Caco-2 (cell line): Measurements from ENCODE around the gene ANKRD53. TPM values are rescaled to one million over a fixed set of nuclear protein-coding genes. Genes with fewer than 3 reads are reported as not detected.
"Not testable (repeated sequence)": the region's sequence is repeated elsewhere in the genome, so short reads cannot be mapped to it uniquely, and the experiment has no call there.

ENCODE experiments used
- BruUV-seq: library from RNA; stranded (reverse); fragments of 400-500 nt; replicated peaks from 2 replicates; lab custom pipeline; 2021; lab: Mats Ljungman, UMichigan
- CTCF ChIA-PET: fragments of 300-600 bp; sonication (Branson Sonifier 250); formaldehyde crosslinking; loops from one replicate; lab custom pipeline; 2022; ENCODE audit warnings: antibody characterized with exemption; lab: Charles Lee
- POLR2A ChIA-PET: fragments of 300-600 bp; sonication (Branson Sonifier 250); formaldehyde crosslinking; loops from one replicate; lab custom pipeline; 2022; ENCODE audit warnings: antibody characterized with exemption; lab: Charles Lee
- DNase-seq, 2 experiments: peaks; one replicate each; pipeline versions ENCODE4 v3.0.0 to v3.0.0-alpha.2; 2020 to 2022
- H3K27me3 ChIP-seq: replicated peaks from 2 replicates; pipeline ENCODE4 v1.6.0; 2011; ENCODE audit warnings: low read length; ENCODE audit not compliant: control insufficient read depth, insufficient read depth
- H3K36me3 ChIP-seq: 2 replicates; pipeline ENCODE4 v1.5.1; 2011; ENCODE audit warnings: low read length; ENCODE audit not compliant: control insufficient read depth, insufficient read depth
- H3K4me1 ChIP-seq: fragments of 250-450 bp; sonication (Bioruptor Pico); 2 replicates; pipeline ENCODE4 v1.5.1; 2020; ENCODE audit warnings: mild to moderate bottlenecking
- H3K4me3 ChIP-seq: 2 replicates; pipeline ENCODE4 v1.5.1; 2011; ENCODE audit warnings: low read depth, mild to moderate bottlenecking, control low read depth, low read length
- H3K9me3 ChIP-seq: fragments of 250-450 bp; sonication (Bioruptor Pico); 2 replicates; pipeline ENCODE4 v1.5.1; 2020; ENCODE audit warnings: mild to moderate bottlenecking, moderate library complexity
- H3K27ac Mint-ChIP-seq: one replicate; pipeline ENCODE4 v1.8.0; 2022; ENCODE audit warnings: mixed read lengths; ENCODE audit not compliant: unreplicated experiment
- H3K27me3 Mint-ChIP-seq: one replicate; pipeline ENCODE4 v1.8.0; 2022; ENCODE audit warnings: mixed read lengths; ENCODE audit not compliant: insufficient read depth, unreplicated experiment
- H3K36me3 Mint-ChIP-seq: one replicate; pipeline ENCODE4 v1.8.0; 2022; ENCODE audit warnings: mild to moderate bottlenecking, mixed read lengths; ENCODE audit not compliant: insufficient read depth, unreplicated experiment
- H3K4me1 Mint-ChIP-seq: one replicate; pipeline ENCODE4 v1.8.0; 2022; ENCODE audit warnings: low read depth, mixed read lengths; ENCODE audit not compliant: unreplicated experiment
- H3K4me3 Mint-ChIP-seq: one replicate; pipeline ENCODE4 v1.8.0; 2022; ENCODE audit warnings: mild to moderate bottlenecking, moderate library complexity, mixed read lengths; ENCODE audit not compliant: unreplicated experiment
- H3K9me3 Mint-ChIP-seq: one replicate; pipeline ENCODE4 v1.8.0; 2022; ENCODE audit warnings: mixed read lengths; ENCODE audit not compliant: unreplicated experiment
- CTCF ChIP-seq, 2 experiments: fragments of 200-600 bp in 1 of 2; IDR thresholded peaks; 1 replicate in 1 of 2; 2 replicates in 1 of 2; pipeline versions ENCODE4 v1.5.1 to v1.8.0; 2011 to 2022; ENCODE audit warnings: antibody characterized with exemption in 1 of 2, control low read depth in 1 of 2, inconsistent platforms in 1 of 2, low read depth in 1 of 2, low read length in 1 of 2, mild to moderate bottlenecking in 1 of 2, moderate library complexity in 1 of 2; ENCODE audit not compliant: insufficient read depth in 1 of 2, severe bottlenecking in 1 of 2, unreplicated experiment in 1 of 2
- intact Hi-C: fragments of 100-400 bp; cut with micrococcal nuclease; formaldehyde crosslinking; loops from one replicate; pipeline ENCODE4 v1.10.0; 2022; ENCODE audit not compliant: unreplicated experiment
- total RNA-seq: library from RNA; stranded (reverse); gene quantifications from 2 replicates; pipeline ENCODE4 v1.2.3, GENCODE V29; 2022

The ANKRD53 gene
- total RNA-seq, 1 experiment from 2014 or later, result 0.16 TPM

DNA sequence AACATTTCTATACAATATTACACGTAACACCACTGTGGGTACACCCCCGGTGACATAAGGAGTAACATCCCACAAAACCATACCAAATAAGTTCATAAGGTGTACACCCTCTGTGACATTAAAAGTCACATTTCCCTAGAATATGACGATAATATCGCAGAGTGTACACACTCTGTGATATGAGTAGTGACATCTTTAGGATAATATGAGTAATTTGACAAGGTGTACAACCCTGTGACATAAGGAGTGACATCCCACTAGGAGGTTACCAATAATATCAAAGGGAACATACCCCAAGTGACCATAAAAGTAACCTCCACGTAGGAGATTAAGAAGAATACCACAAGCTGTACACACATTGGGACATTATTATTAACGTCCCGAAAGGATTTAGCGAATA lies 40.2 kb downstream of the ANKRD53 start:
- ChIA-PET CTCF (no interaction called here), POLR2A (no interaction called here)
- Mint-ChIP-seq H3K4me3 (no peak overlapping the region), H3K36me3 (no peaks in the 10 kb centered on the region), H3K4me1 (peaks cover 8% of the 10 kb centered on the region), H3K9me3 (no peaks in the 10 kb centered on the region), H3K27ac (no peak overlapping the region), H3K27me3 (no peaks in the 10 kb centered on the region)
- H3K4me1 ChIP-seq, result 0 out of 2 replicates have a peak, but pooled peaks cover 4% of the 10 kb centered on the region
- TF ChIP-seq CTCF (IDR thresholded peaks at IDR 0.05; ENCODE audit: insufficient read depth in 1 of 2, low read depth in 1 of 2, low read length in 1 of 2, severe bottlenecking in 1 of 2, unreplicated experiment in 1 of 2), result no peak
- BruUV-seq, result no TSS peak
- no peaks in the 10 kb centered on the region for H3K9me3 ChIP-seq
- H3K36me3 ChIP-seq, result no peaks in the 10 kb centered on the region
- intact Hi-C loops, result no loop called here
- H3K27me3 ChIP-seq, result no peaks in the 10 kb centered on the region
- no peak for DNase-seq
- H3K4me3 ChIP-seq, result no peak overlapping the region

DNA sequence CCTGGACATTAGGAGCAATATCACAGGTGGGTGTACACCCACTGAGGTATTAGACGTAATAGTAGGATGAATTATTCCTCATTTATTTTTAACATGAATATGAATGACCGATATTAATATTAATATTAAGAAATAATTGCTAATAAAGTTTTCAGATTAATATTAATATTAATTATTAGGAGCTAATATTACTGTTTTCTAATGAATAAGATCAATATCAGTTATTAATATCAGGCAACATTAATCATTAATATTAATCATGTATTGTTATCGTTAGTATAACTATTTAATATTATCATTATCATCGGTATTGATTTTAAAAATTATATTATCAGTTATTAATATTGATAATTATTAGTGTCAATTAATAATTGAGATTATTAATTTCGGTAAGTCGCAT lies 41.6 kb downstream of the ANKRD53 start:
- H3K9me3 Mint-ChIP-seq, DNase-seq, H3K4me3 ChIP-seq, H3K4me1 Mint-ChIP-seq, H3K27ac Mint-ChIP-seq, intact Hi-C loops, H3K4me1 ChIP-seq, H3K36me3 Mint-ChIP-seq, H3K9me3 ChIP-seq, H3K4me3 Mint-ChIP-seq, H3K27me3 ChIP-seq, BruUV-seq, H3K36me3 ChIP-seq, CTCF ChIA-PET, POLR2A ChIA-PET, H3K27me3 Mint-ChIP-seq: not testable (repeated sequence)

DNA sequence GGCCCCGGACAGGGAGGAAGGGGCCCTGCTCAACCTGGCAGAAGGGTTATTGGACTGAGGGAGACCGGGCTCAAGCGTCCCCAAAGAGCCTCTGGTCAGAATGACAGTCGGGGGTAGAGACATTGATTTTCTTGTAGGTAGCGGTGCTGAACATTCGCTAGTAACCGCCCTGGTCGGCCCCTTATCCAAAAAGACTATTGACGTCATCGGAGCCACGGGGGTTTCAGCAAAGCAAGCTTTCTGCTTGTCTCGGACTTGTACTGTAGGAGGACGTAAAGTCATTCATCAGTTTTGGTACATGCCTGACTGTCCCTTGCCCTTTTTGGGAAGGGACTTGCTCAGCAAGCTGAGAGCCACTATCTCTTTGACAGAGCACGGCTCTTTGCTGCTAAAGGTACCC lies 43.0 kb downstream of the ANKRD53 start:
- BruUV-seq, H3K4me1 ChIP-seq, H3K27me3 ChIP-seq, H3K4me3 Mint-ChIP-seq, DNase-seq, intact Hi-C loops, CTCF ChIA-PET, H3K36me3 Mint-ChIP-seq, H3K36me3 ChIP-seq, H3K9me3 Mint-ChIP-seq, H3K27me3 Mint-ChIP-seq, H3K9me3 ChIP-seq, H3K27ac Mint-ChIP-seq, H3K4me3 ChIP-seq, H3K4me1 Mint-ChIP-seq: not testable (repeated sequence)
- POLR2A ChIA-PET, result interaction anchor here (0.6 kb wide), 1 partner anchor 107 kb away, joined by 3 read pairs; no protein-coding TSS in a partner anchor

- H3K27me3 Mint-ChIP-seq, BruUV-seq, H3K9me3 ChIP-seq, H3K4me3 ChIP-seq, H3K9me3 Mint-ChIP-seq, H3K36me3 Mint-ChIP-seq, H3K4me1 Mint-ChIP-seq, H3K4me1 ChIP-seq, POLR2A ChIA-PET, H3K27me3 ChIP-seq, H3K36me3 ChIP-seq: not testable (repeated sequence)
- TF ChIP-seq CTCF (IDR thresholded peaks at IDR 0.05; ENCODE audit: insufficient read depth in 1 of 2, low read depth in 1 of 2, low read length in 1 of 2, severe bottlenecking in 1 of 2, unreplicated experiment in 1 of 2), result peak; percentile 17 to 20
- peak overlapping the region; percentile 25 for H3K27ac Mint-ChIP-seq
- DNase-seq, result peak; percentile 56
- intact Hi-C loops, result loop anchor here (1.0 kb wide), 1 partner anchor 47 kb away; no protein-coding TSS in a partner anchor
- CTCF ChIA-PET, result interaction anchor here (1.2 to 1.7 kb wide), 5 partner anchors 22 to 133 kb away, joined by 3 to 18 read pairs (median 6); partner anchors contain the start of gene NAGK
- H3K4me3 Mint-ChIP-seq, result peak overlapping the region; percentile 48
Observed at GRCh38 chr2:71023553-71024243, 45.3 kb downstream of the ANKRD53 start.
